Vagina (tissue), 2 donors: ENCODE measurements around the gene PUS10. TPM values are rescaled to one million over a fixed set of nuclear protein-coding genes. Genes with fewer than 3 reads are reported as not detected.
A peak's percentile ranks its signal among the peaks of the same experiment; 100 is the strongest.

Experiments used
- DNase-seq, 2 donors: peaks; one replicate each; pipeline ENCODE4 v3.0.0-alpha.2; 2017; ENCODE audit errors: extremely low spot score in 2 of 2
- H3K27ac ChIP-seq: fragments of 200-600 bp; sonication (generic); one replicate; pipeline ENCODE4 v1.5.1; 2019
- H3K27me3 ChIP-seq: fragments of 200-600 bp; sonication (generic); one replicate; pipeline ENCODE4 v1.5.1; 2019
- H3K36me3 ChIP-seq, 2 donors: fragments of 200-600 bp; sonication (generic); one replicate each; pipeline ENCODE4 v1.5.1; 2017 to 2019
- H3K4me1 ChIP-seq: fragments of 200-600 bp; sonication (generic); one replicate; pipeline ENCODE4 v1.5.1; 2019
- H3K4me3 ChIP-seq, 2 donors: fragments of 200-600 bp; sonication (generic); 1 replicate in 1 of 2; 2 replicates in 1 of 2; pipeline ENCODE4 v1.5.1; 2016 to 2019
- H3K9me3 ChIP-seq: fragments of 200-600 bp; sonication (generic); one replicate; pipeline ENCODE4 v1.5.1; 2019
- POLR2A ChIP-seq, 2 donors: fragments of 450-650 bp; IDR thresholded peaks; one replicate each; pipeline ENCODE4 v1.6.1; 2017; ENCODE audit warnings: antibody characterized with exemption in 2 of 2, mild to moderate bottlenecking in 2 of 2, moderate library complexity in 2 of 2
- POLR2AphosphoS5 ChIP-seq, 2 donors: sonication (generic); formaldehyde crosslinking; IDR thresholded peaks; one replicate each; pipeline ENCODE4 v1.9.0; 2017; ENCODE audit warnings: antibody characterized with exemption in 2 of 2, mild to moderate bottlenecking in 2 of 2, low read depth in 1 of 2; ENCODE audit not compliant: insufficient read depth in 1 of 2
- intact Hi-C: fragments of 100-400 bp; cut with DNase I; formaldehyde crosslinking; loops from one replicate; pipeline ENCODE4 v1.15.1; 2023
- total RNA-seq: library from RNA; depleted of rRNA; stranded (reverse); fragments of >200 nt; gene quantifications from one replicate; pipeline ENCODE4 v1.2.3, GENCODE V29; 2016
- TF ChIP-seq, protein P1 (sequence below), 3 experiments: fragments of 450-650 bp in 2 of 3; fragments of 200-600 bp in 1 of 3; sonication (generic) in 1 of 3; IDR thresholded peaks; one replicate each; pipeline ENCODE4 v1.5.1; 2017 to 2019; ENCODE audit warnings: antibody characterized with exemption in 3 of 3, mild to moderate bottlenecking in 2 of 3, moderate library complexity in 2 of 3

PUS10 gene
- total RNA-seq, 1 donor from 2014 or later = 3.2 TPM

DNA sequence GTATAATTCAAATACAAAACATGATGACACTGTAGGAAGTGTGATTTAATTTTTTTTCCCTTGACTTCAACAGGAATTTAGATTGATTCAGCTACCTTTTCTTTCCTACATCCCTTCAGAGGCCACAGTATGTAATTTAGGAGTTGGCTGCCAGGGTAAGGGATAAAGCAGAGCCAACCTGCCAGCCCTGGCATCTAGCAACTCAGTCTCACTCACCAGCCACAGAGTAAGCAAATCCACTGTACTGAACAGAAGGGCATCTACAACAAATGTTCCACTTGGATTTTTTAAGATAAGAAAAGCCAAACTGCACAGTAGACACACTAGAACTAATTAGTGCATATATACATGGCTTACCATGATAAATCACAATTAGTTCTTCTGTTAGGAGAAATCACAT lies 54.9 kb downstream of the PUS10 start:
- no peak for DNase-seq
- Histone ChIP-seq H3K9me3 (no peaks in the 10 kb centered on the region), H3K36me3 (no peaks in the 10 kb centered on the region), H3K4me1 (peaks cover 6% of the 10 kb centered on the region), H3K4me3 (no peak overlapping the region), H3K27me3 (no peaks in the 10 kb centered on the region), H3K27ac (no peak overlapping the region)
- TF ChIP-seq, protein P1, sequence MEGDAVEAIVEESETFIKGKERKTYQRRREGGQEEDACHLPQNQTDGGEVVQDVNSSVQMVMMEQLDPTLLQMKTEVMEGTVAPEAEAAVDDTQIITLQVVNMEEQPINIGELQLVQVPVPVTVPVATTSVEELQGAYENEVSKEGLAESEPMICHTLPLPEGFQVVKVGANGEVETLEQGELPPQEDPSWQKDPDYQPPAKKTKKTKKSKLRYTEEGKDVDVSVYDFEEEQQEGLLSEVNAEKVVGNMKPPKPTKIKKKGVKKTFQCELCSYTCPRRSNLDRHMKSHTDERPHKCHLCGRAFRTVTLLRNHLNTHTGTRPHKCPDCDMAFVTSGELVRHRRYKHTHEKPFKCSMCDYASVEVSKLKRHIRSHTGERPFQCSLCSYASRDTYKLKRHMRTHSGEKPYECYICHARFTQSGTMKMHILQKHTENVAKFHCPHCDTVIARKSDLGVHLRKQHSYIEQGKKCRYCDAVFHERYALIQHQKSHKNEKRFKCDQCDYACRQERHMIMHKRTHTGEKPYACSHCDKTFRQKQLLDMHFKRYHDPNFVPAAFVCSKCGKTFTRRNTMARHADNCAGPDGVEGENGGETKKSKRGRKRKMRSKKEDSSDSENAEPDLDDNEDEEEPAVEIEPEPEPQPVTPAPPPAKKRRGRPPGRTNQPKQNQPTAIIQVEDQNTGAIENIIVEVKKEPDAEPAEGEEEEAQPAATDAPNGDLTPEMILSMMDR (IDR thresholded peaks at IDR 0.05) = no peak
- TF ChIP-seq POLR2AphosphoS5 (IDR thresholded peaks at IDR 0.05; ENCODE audit: insufficient read depth in 1 of 2, low read depth in 1 of 2) = no peak
- no peak for TF ChIP-seq POLR2A (IDR thresholded peaks at IDR 0.05)
- intact Hi-C loops = no loop called here

DNA sequence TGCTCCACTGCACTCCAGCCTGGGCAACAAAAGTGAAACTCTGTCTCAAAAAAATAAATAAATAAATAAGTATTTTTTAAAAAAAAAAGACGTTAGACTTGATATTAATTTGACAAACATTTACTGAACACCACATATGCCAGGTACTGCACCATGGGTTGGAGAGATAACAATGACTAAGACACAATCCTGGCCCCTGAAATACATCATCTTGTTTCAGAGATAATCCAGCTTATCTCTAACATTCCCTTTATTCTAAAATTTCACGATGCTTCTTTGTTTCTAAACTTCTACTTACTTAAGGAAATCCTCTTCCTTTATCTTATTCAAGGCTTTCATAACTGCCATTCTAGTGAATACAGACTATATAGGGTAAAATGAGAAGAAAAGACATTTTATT lies 55.5 kb downstream of the PUS10 start:
- H3K27me3 ChIP-seq = no peaks in the 10 kb centered on the region
- TF ChIP-seq POLR2A (IDR thresholded peaks at IDR 0.05) (no peak), POLR2AphosphoS5 (IDR thresholded peaks at IDR 0.05; ENCODE audit: insufficient read depth in 1 of 2, low read depth in 1 of 2) (no peak)
- TF ChIP-seq, protein P1 (IDR thresholded peaks at IDR 0.05) = no peak
- H3K9me3 ChIP-seq = no peaks in the 10 kb centered on the region
- intact Hi-C loops = no loop called here
- no peaks in the 10 kb centered on the region for H3K36me3 ChIP-seq
- peaks cover 6% of the 10 kb centered on the region for H3K4me1 ChIP-seq
- DNase-seq = no peak
- no peak overlapping the region for H3K27ac ChIP-seq
- H3K4me3 ChIP-seq = no peak overlapping the region

DNA sequence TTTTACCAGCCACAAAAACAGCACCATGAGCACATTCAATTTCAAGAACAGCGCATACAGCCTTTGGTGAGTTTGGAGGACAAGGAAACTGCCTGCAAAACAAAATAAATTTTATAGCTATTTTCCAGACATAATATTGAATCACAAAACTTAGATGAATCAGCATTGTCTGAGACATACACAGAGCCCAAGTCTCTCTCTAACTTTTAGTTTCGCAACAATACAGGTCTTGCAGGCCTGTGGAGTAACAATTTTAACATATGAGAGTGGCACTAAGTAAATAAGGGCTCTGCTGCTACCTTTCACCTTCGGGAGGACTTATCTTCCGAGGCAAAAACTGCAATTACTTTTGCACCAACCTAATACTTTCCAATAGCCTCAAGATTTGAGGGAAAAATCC lies 56.6 kb downstream of the PUS10 start:
- no peaks in the 10 kb centered on the region for H3K36me3 ChIP-seq
- H3K9me3 ChIP-seq = no peaks in the 10 kb centered on the region
- TF ChIP-seq POLR2AphosphoS5 (IDR thresholded peaks at IDR 0.05; ENCODE audit: insufficient read depth in 1 of 2, low read depth in 1 of 2) (peak in 1 of 2 donors; percentile 84), POLR2A (IDR thresholded peaks at IDR 0.05) (no peak)
- TF ChIP-seq, protein P1 (IDR thresholded peaks at IDR 0.05) = no peak
- H3K4me1 ChIP-seq = peaks cover 6% of the 10 kb centered on the region
- intact Hi-C loops = no loop called here
- H3K27me3 ChIP-seq = no peaks in the 10 kb centered on the region
- H3K27ac ChIP-seq = peak overlapping the region; percentile 1
- H3K4me3 ChIP-seq = no peak overlapping the region
- DNase-seq = no peak

DNA sequence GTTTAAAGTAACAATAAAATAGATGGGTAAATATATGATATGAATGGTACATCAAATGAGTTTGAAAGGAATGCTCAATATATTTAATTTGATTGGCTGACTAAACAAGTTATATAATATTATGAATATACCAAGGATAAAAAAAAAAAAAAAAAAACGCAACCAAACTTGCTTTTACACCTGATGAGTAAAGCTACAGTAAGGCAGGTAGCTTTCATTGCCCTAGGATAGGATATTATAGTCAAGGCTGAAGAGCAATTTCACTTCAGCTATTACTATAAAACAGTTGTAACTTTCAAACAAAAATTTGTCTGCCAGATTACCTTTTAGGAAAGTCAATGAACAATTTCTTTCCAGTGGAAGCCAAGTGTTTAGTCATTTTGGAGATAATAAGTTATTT lies 57.3 kb downstream of the PUS10 start:
- no peak for DNase-seq
- intact Hi-C loops = no loop called here
- no peak overlapping the region for H3K4me3 ChIP-seq
- H3K27me3 ChIP-seq = no peaks in the 10 kb centered on the region
- peaks cover 6% of the 10 kb centered on the region for H3K4me1 ChIP-seq
- no peaks in the 10 kb centered on the region for H3K9me3 ChIP-seq
- TF ChIP-seq POLR2AphosphoS5 (IDR thresholded peaks at IDR 0.05; ENCODE audit: insufficient read depth in 1 of 2, low read depth in 1 of 2) (no peak), POLR2A (IDR thresholded peaks at IDR 0.05) (no peak)
- TF ChIP-seq, protein P1 (IDR thresholded peaks at IDR 0.05) = no peak
- no peaks in the 10 kb centered on the region for H3K36me3 ChIP-seq
- peak overlapping the region; percentile 1 for H3K27ac ChIP-seq

DNA sequence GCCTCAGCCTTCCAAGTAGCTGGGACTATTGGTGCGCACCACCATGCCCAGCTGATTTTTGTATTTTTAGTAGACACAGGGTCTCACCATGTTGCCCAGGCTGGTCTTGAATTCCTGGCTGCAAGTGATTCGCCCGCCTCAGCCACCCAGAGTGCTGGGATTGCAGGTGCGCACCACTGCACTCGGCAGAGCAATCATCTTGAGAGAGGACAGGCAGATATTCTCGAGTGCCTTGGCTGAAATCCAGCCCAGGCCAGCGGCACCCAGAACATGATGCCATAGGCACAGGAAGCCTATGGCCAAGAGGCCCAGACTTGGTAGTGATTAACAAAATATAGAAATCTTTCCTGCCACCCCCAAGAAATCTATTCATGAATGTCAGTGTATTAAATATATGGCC lies 58.6 kb downstream of the PUS10 start:
- TF ChIP-seq, protein P1 (IDR thresholded peaks at IDR 0.05) = no peak
- TF ChIP-seq POLR2AphosphoS5 (IDR thresholded peaks at IDR 0.05; ENCODE audit: insufficient read depth in 1 of 2, low read depth in 1 of 2) (no peak), POLR2A (IDR thresholded peaks at IDR 0.05) (no peak)
- Histone ChIP-seq H3K4me1 (peaks cover 6% of the 10 kb centered on the region), H3K27ac (peak overlapping the region; percentile 31), H3K4me3 (no peak overlapping the region), H3K27me3 (no peaks in the 10 kb centered on the region), H3K36me3 (no peaks in the 10 kb centered on the region), H3K9me3 (no peaks in the 10 kb centered on the region)
- no peak for DNase-seq
- intact Hi-C loops = no loop called here
